ENCODE measurements around the gene HOXA11. TPM values are rescaled to one million over a fixed set of nuclear protein-coding genes. Genes with fewer than 3 reads are reported as not detected.

The HOXA11 gene
- total RNA-seq, 1 donor from 2014 or later, result not detected

DNA sequence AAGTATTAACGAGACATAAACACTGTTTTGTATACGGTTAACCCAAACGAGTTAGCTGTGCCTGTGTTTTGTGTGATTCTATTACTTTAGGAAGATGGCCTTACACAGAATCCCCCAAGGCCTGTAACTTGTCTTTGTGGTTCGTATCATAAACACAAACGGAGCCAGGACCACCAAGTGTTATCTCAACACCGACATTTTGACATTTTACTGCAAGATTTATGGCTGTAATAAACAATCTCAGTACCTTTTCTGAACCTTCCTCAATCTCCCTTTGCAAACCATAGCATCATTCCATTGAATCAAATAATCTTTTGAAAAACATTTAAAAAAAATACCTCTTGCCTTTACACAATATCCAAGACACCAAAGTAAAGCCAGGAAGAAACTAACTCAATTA is 52.1 kb downstream of the HOXA11 start:
- Histone ChIP-seq H3K4me1 (peaks cover 51% of the 10 kb centered on the region), H3K36me3 (no peaks in the 10 kb centered on the region), H3K9me3 (no peaks in the 10 kb centered on the region), H3K27me3 (peaks cover 10% of the 10 kb centered on the region), H3K27ac (no peak overlapping the region), H3K4me3 (no peak overlapping the region)
- intact Hi-C loops (cut with DNase I), result no loop called here
- TF ChIP-seq, protein P1, sequence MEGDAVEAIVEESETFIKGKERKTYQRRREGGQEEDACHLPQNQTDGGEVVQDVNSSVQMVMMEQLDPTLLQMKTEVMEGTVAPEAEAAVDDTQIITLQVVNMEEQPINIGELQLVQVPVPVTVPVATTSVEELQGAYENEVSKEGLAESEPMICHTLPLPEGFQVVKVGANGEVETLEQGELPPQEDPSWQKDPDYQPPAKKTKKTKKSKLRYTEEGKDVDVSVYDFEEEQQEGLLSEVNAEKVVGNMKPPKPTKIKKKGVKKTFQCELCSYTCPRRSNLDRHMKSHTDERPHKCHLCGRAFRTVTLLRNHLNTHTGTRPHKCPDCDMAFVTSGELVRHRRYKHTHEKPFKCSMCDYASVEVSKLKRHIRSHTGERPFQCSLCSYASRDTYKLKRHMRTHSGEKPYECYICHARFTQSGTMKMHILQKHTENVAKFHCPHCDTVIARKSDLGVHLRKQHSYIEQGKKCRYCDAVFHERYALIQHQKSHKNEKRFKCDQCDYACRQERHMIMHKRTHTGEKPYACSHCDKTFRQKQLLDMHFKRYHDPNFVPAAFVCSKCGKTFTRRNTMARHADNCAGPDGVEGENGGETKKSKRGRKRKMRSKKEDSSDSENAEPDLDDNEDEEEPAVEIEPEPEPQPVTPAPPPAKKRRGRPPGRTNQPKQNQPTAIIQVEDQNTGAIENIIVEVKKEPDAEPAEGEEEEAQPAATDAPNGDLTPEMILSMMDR (IDR thresholded peaks at IDR 0.05), result no peak
- ATAC-seq, result no peak
- DNase-seq, result no peak

DNA sequence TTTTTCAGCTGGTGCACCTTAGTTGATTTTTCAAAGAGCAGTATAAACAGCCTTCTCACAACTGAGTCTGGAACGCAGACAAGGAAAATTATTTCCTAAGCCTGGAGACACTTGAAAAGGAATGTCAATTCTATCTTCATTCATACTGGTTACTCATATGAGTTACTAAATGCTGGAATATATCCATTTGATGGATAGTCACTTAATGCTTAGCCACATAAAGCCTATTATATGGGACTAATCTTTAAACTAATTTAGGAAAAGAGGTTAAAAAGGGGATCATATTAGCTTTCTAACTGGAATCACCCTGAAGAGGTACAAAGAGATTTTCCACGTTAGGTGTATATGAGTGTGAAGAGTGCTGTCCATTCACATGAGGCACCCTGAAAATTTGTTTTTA is 52.8 kb downstream of the HOXA11 start:
- no peak overlapping the region for H3K4me3 ChIP-seq
- intact Hi-C loops (cut with DNase I), result no loop called here
- ATAC-seq (no peak), DNase-seq (no peak)
- TF ChIP-seq, protein P1 (IDR thresholded peaks at IDR 0.05), result no peak
- H3K27me3 ChIP-seq, result peaks cover 7% of the 10 kb centered on the region
- no peaks in the 10 kb centered on the region for H3K9me3 ChIP-seq
- no peaks in the 10 kb centered on the region for H3K36me3 ChIP-seq
- peaks cover 56% of the 10 kb centered on the region for H3K4me1 ChIP-seq
- H3K27ac ChIP-seq, result no peak overlapping the region

DNA sequence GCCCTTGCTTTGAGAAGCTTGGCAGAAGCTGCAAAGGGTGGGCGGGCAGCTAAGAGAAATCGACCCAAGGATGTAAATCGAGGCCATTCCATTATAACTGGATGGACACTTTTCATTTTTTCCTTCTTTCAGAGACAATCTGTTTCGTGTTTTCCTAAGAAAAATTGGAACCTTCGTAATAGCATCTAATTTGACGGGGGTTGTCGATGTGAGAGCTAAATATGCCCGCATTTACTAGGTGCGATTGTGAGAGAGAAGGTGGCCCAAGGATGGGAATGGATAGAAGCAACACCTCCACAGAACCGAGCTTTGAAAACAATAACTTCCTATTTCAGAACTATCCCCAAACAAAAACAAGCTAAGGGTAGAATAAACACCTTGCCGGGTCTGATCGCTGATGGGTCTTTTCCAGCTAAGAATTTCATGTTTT is 53.6 kb downstream of the HOXA11 start:
- Histone ChIP-seq H3K27me3 (no peaks in the 10 kb centered on the region), H3K4me1 (peaks cover 54% of the 10 kb centered on the region), H3K36me3 (no peaks in the 10 kb centered on the region), H3K27ac (peak overlapping the region; percentile 83), H3K9me3 (no peaks in the 10 kb centered on the region), H3K4me3 (peak overlapping the region; percentile 57)
- DNase-seq (no peak), ATAC-seq (no peak)
- intact Hi-C loops (cut with DNase I), result no loop called here
- TF ChIP-seq, protein P1 (IDR thresholded peaks at IDR 0.05), result no peak

Small RNA genes lying within 50 kb of the gene (microRNA-seq; reads per million reads assigned to microRNA genes)
- gene MIR196B (ENCODE audit: borderline microRNAs expressed), result 41.3 reads per million, percentile 54 among the genes with 10 or more reads in this experiment

Other genes with a start within 250 kb of the HOXA11 start
- gene HOXA1, start 89.2 kb downstream of the HOXA11 start, total RNA-seq, result 0.75 TPM
- 2.1 TPM for gene HOXA2, start 82.5 kb downstream of the HOXA11 start, total RNA-seq
- 7.1 TPM for gene HOXA4, start 54.5 kb downstream of the HOXA11 start, total RNA-seq
- 16.0 TPM for gene HOXA5, start 41.6 kb downstream of the HOXA11 start, total RNA-seq
- gene HOXA6, start 37.5 kb downstream of the HOXA11 start, total RNA-seq, result 6.5 TPM
- 8.7 TPM for gene HOXA3, start 32.6 kb downstream of the HOXA11 start, total RNA-seq
- 2.9 TPM for gene HOXA7, start 28.6 kb downstream of the HOXA11 start, total RNA-seq
- gene HOXA9, start 19.7 kb downstream of the HOXA11 start, total RNA-seq, result 1.2 TPM
- 0.38 TPM for gene HOXA10, start 10.9 kb downstream of the HOXA11 start, total RNA-seq
- not detected for gene HOXA13, start 14.9 kb upstream of the HOXA11 start, total RNA-seq
- gene EVX1, start 57.6 kb upstream of the HOXA11 start, total RNA-seq, result not detected

All from upper lobe of right lung (tissue), 1 donor.